Endothelial cell of umbilical vein (primary cell): ENCODE data around the gene GNPTAB. TPM values are rescaled to one million over a fixed set of nuclear protein-coding genes. Genes with fewer than 3 reads are reported as not detected.
"Not testable (repeated sequence)": the region's sequence is repeated elsewhere in the genome, so short reads cannot be mapped to it uniquely, and the experiment has no call there.

Experiments
- BruUV-seq: library from RNA; stranded (reverse); fragments of 400-500 nt; replicated peaks from 2 replicates; lab custom pipeline; 2021; lab: Mats Ljungman, UMichigan
- CTCF ChIA-PET: fragments of 300-600, 350-600 bp; sonication (Branson Sonifier 250); formaldehyde crosslinking; loops from one replicate; lab custom pipeline; 2021; ENCODE audit warnings: antibody characterized with exemption, inconsistent platforms; lab: Charles Lee
- POLR2A ChIA-PET: fragments of 300-600, 350-600 bp; sonication (Branson Sonifier 250); formaldehyde crosslinking; loops from one replicate; lab custom pipeline; 2021; ENCODE audit warnings: antibody characterized with exemption, inconsistent platforms; lab: Charles Lee
- DNase-seq: peaks from one replicate; pipeline ENCODE4 v3.0.0-alpha.2; 2011; ENCODE audit warnings: low read depth, low spot score
- FAIRE-seq: peaks from 2 replicates; lab custom pipeline; 2011; peaks lifted over from hg19 to GRCh38; lab: Jason Lieb, UNC
- H2AFZ ChIP-seq: 2 replicates; pipeline ENCODE4 v1.6.0; 2012; ENCODE audit warnings: low read depth, low read length, control low read depth, inconsistent platforms
- H3K27ac ChIP-seq: 2 replicates; pipeline ENCODE4 v1.5.1; 2011; ENCODE audit warnings: low read depth, mild to moderate bottlenecking, control low read depth, low read length, moderate library complexity; ENCODE audit not compliant: insufficient read depth
- H3K27me3 ChIP-seq, 2 experiments: 2 replicates each; pipeline versions ENCODE4 v1.6.0 to v1.6.1; 2011; ENCODE audit warnings: low read length in 2 of 2, mixed read lengths in 1 of 2; ENCODE audit not compliant: control insufficient read depth in 2 of 2, insufficient read depth in 2 of 2
- H3K36me3 ChIP-seq, 2 experiments: 2 replicates in 1 of 2; 3 replicates in 1 of 2; pipeline ENCODE4 v1.5.1; 2011; ENCODE audit warnings: low read length in 2 of 2, mild to moderate bottlenecking in 1 of 2, moderate library complexity in 1 of 2; ENCODE audit not compliant: control insufficient read depth in 2 of 2, insufficient read depth in 2 of 2; ENCODE audit errors: extremely low read depth in 1 of 2
- H3K4me1 ChIP-seq: 3 replicates; pipeline ENCODE4 v1.5.1; 2011; ENCODE audit warnings: mild to moderate bottlenecking, low read length; ENCODE audit not compliant: control insufficient read depth, insufficient read depth; ENCODE audit errors: extremely low read depth
- H3K4me2 ChIP-seq: 2 replicates; pipeline ENCODE4 v1.6.1; 2011; ENCODE audit warnings: low read length, control low read depth, mixed read lengths; ENCODE audit not compliant: insufficient read depth
- H3K4me3 ChIP-seq, 3 experiments: fragments of 200-600 bp in 1 of 3; sonication (generic), shearing (Covaris generic) in 1 of 3; replicated peaks in 1 of 3; 2 replicates each; pipeline ENCODE4 v1.5.1; 2011 to 2016; ENCODE audit warnings: control low read depth in 3 of 3, low read length in 3 of 3, mild to moderate bottlenecking in 2 of 3, inconsistent platforms in 1 of 3, low read depth in 1 of 3, moderate library complexity in 1 of 3; ENCODE audit not compliant: insufficient read depth in 1 of 3
- H3K79me2 ChIP-seq: 2 replicates; pipeline ENCODE4 v1.6.0; 2012; ENCODE audit warnings: low read length, inconsistent platforms; ENCODE audit not compliant: control insufficient read depth, insufficient read depth
- H3K9ac ChIP-seq: replicated peaks from 2 replicates; pipeline ENCODE3; 2011; ENCODE audit warnings: low read length, control low read depth; ENCODE audit not compliant: insufficient read depth; ENCODE audit errors: extremely low read depth
- H3K9me1 ChIP-seq: replicated peaks from 3 replicates; pipeline ENCODE4 v1.6.0; 2011; ENCODE audit warnings: mild to moderate bottlenecking, low read length; ENCODE audit not compliant: control insufficient read depth, insufficient read depth; ENCODE audit errors: extremely low read depth
- H3K9me3 ChIP-seq: replicated peaks from 2 replicates; pipeline ENCODE4 v1.5.1; 2012; ENCODE audit warnings: low read length, inconsistent platforms; ENCODE audit not compliant: control insufficient read depth, insufficient read depth
- H4K20me1 ChIP-seq: replicated peaks from 2 replicates; pipeline ENCODE3; 2011; ENCODE audit warnings: mild to moderate bottlenecking, low read length; ENCODE audit not compliant: control insufficient read depth, insufficient read depth; ENCODE audit errors: extremely low read depth
- EZH2 ChIP-seq: IDR thresholded peaks from 2 replicates; pipeline ENCODE4 v1.6.1; 2012; ENCODE audit warnings: borderline replicate concordance, low read depth, mild to moderate bottlenecking, moderate library complexity, low read length, inconsistent platforms; ENCODE audit not compliant: severe bottlenecking
- FOS ChIP-seq: IDR thresholded peaks from 2 replicates; pipeline ENCODE4 v1.6.1; 2011; ENCODE audit warnings: mild to moderate bottlenecking, low read length, moderate library complexity, borderline replicate concordance; ENCODE audit not compliant: insufficient read depth
- GATA2 ChIP-seq: IDR thresholded peaks from 2 replicates; pipeline ENCODE4 v1.7.0; 2011; ENCODE audit warnings: low read depth, mild to moderate bottlenecking, moderate library complexity, mixed read lengths, low read length; ENCODE audit not compliant: insufficient read length, insufficient read depth
- JUN ChIP-seq: IDR thresholded peaks from 2 replicates; pipeline ENCODE4 v1.6.1; 2011; ENCODE audit warnings: borderline replicate concordance, low read depth; ENCODE audit not compliant: insufficient read length, insufficient read depth
- MYC ChIP-seq: IDR thresholded peaks from one replicate; pipeline ENCODE4 v1.6.1; 2011; ENCODE audit warnings: mild to moderate bottlenecking, low read depth, low read length
- POLR2A ChIP-seq: IDR thresholded peaks from 2 replicates; pipeline ENCODE4 v1.6.1; 2012; ENCODE audit warnings: low read depth, mild to moderate bottlenecking, control low read depth, low read length
- POLR2AphosphoS5 ChIP-seq: IDR thresholded peaks from 2 replicates; pipeline ENCODE4 v1.6.1; 2012; ENCODE audit warnings: low read depth, mild to moderate bottlenecking, control low read depth, low read length, moderate library complexity; ENCODE audit not compliant: insufficient read depth
- dilution Hi-C: fragments of 300-500 bp; cut with MboI; formaldehyde crosslinking; loops from one replicate; pipeline ENCODE4 v1.15.0; 2019; ENCODE audit warnings: low sequenced_read_pairs; ENCODE audit not compliant: extremely low pct_ligation_motif_present
- intact Hi-C: fragments of 100-400 bp; cut with micrococcal nuclease; formaldehyde crosslinking; loops from one replicate; pipeline ENCODE4 v1.10.0; 2022
- polyA plus RNA-seq, 4 experiments: library from polyadenylated mRNA; depleted of rRNA in 3 of 4; stranded (reverse) in 3 of 4; unstranded in 1 of 4; fragments of >200 nt; gene quantifications; 2 replicates each; pipeline versions ENCODE4 v1.2.1 to v1.2.3, GENCODE V29; 2011 to 2012; ENCODE audit warnings: missing spikeins in 1 of 4
- total RNA-seq: library from RNA; stranded (reverse); gene quantifications from 2 replicates; pipeline ENCODE4 v1.2.3, GENCODE V29; 2021
- TF ChIP-seq, protein P1 (sequence below): IDR thresholded peaks from 2 replicates; pipeline ENCODE4 v1.6.1; 2011; ENCODE audit not compliant: insufficient read depth, insufficient read length
- TF ChIP-seq, protein P2 (sequence below), 2 donors: IDR thresholded peaks; 1 replicate in 1 of 2; 2 replicates in 1 of 2; pipeline ENCODE4 v1.5.1; 2011; ENCODE audit warnings: low read length in 2 of 2, mild to moderate bottlenecking in 2 of 2, moderate library complexity in 2 of 2, control low read depth in 1 of 2, inconsistent platforms in 1 of 2, low read depth in 1 of 2; ENCODE audit not compliant: insufficient read depth in 1 of 2; ENCODE audit errors: extremely low read depth in 1 of 2

Gene GNPTAB
- total and polyA plus RNA-seq, 2 donors (not counting 3 experiments of a cell fraction or from before 2014, with no cell fraction given) = 15.6 to 39.5 TPM

DNA sequence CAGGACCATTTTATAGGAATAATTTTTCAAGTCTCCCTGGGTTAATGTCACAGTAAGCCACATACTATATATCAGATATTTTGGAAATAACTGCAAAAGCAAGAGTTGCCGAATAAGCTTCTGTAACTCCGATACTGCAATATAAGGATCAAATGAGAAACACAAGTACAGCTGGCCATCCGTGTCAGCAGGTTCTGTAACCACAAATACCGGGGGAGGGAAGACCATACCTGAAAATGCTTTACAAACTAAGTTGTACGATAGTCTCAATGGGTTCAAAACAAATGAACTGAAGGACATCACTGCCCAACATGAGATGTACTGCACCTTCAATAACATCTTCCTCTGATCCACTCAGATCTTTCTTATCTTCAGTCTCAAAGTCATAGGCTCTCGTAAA is 93.3 kb downstream of the GNPTAB start:
- no peaks in the 10 kb centered on the region for H3K9me1 ChIP-seq
- no peak overlapping the region for H3K4me2 ChIP-seq
- TF ChIP-seq EZH2 = no peak
- TF ChIP-seq GATA2 = no peak
- TF ChIP-seq FOS = no peak
- TF ChIP-seq POLR2AphosphoS5 = no peak
- TF ChIP-seq, protein P1, sequence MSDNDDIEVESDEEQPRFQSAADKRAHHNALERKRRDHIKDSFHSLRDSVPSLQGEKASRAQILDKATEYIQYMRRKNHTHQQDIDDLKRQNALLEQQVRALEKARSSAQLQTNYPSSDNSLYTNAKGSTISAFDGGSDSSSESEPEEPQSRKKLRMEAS = no peak
- TF ChIP-seq, protein P2, sequence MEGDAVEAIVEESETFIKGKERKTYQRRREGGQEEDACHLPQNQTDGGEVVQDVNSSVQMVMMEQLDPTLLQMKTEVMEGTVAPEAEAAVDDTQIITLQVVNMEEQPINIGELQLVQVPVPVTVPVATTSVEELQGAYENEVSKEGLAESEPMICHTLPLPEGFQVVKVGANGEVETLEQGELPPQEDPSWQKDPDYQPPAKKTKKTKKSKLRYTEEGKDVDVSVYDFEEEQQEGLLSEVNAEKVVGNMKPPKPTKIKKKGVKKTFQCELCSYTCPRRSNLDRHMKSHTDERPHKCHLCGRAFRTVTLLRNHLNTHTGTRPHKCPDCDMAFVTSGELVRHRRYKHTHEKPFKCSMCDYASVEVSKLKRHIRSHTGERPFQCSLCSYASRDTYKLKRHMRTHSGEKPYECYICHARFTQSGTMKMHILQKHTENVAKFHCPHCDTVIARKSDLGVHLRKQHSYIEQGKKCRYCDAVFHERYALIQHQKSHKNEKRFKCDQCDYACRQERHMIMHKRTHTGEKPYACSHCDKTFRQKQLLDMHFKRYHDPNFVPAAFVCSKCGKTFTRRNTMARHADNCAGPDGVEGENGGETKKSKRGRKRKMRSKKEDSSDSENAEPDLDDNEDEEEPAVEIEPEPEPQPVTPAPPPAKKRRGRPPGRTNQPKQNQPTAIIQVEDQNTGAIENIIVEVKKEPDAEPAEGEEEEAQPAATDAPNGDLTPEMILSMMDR (IDR thresholded peaks at IDR 0.05; ENCODE audit: extremely low read depth in 1 of 2, insufficient read depth in 1 of 2, low read depth in 1 of 2, low read length in 2 of 2) = no peak
- TF ChIP-seq POLR2A = no peak
- TF ChIP-seq MYC = no peak
- no peak for TF ChIP-seq JUN
- no peaks in the 10 kb centered on the region for H3K79me2 ChIP-seq
- H3K36me3 ChIP-seq = peaks cover 0 to 3% of the 10 kb centered on the region in 2 experiments
- DNase-seq (no peak), FAIRE-seq (no peak)
- ChIA-PET CTCF (interaction anchor here (1.2 kb wide), 1 partner anchor 14 kb away, joined by 3 read pairs; no protein-coding TSS in a partner anchor), POLR2A (no interaction called here)
- no peaks in the 10 kb centered on the region for H3K9me3 ChIP-seq
- no peak overlapping the region for H3K27ac ChIP-seq
- H3K4me1 ChIP-seq = no peaks in the 10 kb centered on the region
- H2AFZ ChIP-seq = no peak overlapping the region
- intact Hi-C loops (no loop called here), dilution Hi-C loops (no loop called here)
- no TSS peak for BruUV-seq
- H3K9ac ChIP-seq = no peak overlapping the region
- no peak overlapping the region for H3K4me3 ChIP-seq
- no peaks in the 10 kb centered on the region for H4K20me1 ChIP-seq
- H3K27me3 ChIP-seq = no peaks in the 10 kb centered on the region

DNA sequence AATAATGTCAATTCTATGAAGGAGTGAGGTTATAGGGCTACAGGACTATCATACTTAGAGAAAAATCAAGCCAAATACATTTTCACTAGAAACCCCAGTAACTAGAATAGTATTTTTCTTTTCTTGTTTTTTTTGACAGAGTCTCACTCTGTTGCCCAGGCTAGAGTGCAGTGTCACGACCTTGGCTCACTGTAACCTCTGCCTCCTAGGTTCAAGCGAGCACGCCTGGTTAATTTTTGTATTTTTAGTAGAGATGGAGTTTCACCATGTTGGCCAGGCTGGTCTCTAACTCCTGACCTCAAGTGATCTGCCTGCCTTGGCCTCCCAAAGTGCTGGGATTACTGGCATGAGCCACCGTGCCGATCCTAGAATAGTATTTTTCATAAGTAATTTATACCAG is 96.3 kb downstream of the GNPTAB start:
- H3K4me2 ChIP-seq, intact Hi-C loops, POLR2A ChIA-PET, BruUV-seq, H2AFZ ChIP-seq, H3K9ac ChIP-seq, dilution Hi-C loops, FAIRE-seq, H3K4me1 ChIP-seq, H3K79me2 ChIP-seq, H3K27me3 ChIP-seq, H3K9me1 ChIP-seq, H3K4me3 ChIP-seq, H3K9me3 ChIP-seq, H3K36me3 ChIP-seq, H3K27ac ChIP-seq, DNase-seq, H4K20me1 ChIP-seq: not testable (repeated sequence)
- CTCF ChIA-PET = interaction anchor here (2.2 kb wide), 1 partner anchor 25 kb away, joined by 8 read pairs; no protein-coding TSS in a partner anchor
